HL-60/S4 treated with retinoic acid at 250 ng/mL for 4 days and 3 days (cell line): ENCODE results near the gene OR10G3.

Source experiments
- in situ Hi-C: fragments of 300-500 bp; cut with MboI; formaldehyde crosslinking; loops from 2 replicates; pipeline ENCODE4 v1.7.0; 2022; ENCODE audit warnings: low sequenced_read_pairs

OR10G3 gene

DNA sequence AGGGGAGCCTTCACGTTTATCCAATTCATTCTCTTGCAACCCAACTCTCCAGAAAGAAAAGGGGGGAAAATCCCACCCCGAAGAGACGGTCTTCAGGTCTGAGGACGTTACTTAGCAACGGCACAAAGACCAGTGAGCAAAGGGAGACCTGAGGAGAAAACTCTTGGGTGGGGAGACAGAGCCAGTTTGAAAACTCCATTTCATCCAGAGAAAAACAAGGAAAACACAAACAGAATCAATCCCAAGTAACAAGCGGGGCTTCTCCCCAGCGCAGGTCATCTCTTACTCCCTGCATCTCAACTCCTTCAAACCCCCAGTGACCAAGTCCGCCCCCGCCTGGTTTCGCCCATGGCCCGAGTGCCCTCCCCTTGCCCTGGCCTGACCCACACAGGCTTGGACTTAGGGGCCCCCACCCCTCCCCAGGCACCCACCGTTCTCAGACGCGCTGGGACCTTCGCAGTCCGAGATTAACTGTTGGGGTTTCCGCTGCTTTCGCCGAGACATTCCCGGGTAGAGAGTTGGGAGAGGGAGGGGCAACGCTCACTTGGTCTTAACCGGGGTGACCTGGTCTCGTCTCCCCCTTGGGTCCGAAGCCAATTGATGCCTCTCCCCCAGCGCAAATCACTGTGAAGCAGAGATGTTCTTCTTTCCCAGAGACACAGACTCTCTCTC lies 43.3 kb downstream of the OR10G3 start:
- in situ Hi-C loops, result no loop called here

DNA sequence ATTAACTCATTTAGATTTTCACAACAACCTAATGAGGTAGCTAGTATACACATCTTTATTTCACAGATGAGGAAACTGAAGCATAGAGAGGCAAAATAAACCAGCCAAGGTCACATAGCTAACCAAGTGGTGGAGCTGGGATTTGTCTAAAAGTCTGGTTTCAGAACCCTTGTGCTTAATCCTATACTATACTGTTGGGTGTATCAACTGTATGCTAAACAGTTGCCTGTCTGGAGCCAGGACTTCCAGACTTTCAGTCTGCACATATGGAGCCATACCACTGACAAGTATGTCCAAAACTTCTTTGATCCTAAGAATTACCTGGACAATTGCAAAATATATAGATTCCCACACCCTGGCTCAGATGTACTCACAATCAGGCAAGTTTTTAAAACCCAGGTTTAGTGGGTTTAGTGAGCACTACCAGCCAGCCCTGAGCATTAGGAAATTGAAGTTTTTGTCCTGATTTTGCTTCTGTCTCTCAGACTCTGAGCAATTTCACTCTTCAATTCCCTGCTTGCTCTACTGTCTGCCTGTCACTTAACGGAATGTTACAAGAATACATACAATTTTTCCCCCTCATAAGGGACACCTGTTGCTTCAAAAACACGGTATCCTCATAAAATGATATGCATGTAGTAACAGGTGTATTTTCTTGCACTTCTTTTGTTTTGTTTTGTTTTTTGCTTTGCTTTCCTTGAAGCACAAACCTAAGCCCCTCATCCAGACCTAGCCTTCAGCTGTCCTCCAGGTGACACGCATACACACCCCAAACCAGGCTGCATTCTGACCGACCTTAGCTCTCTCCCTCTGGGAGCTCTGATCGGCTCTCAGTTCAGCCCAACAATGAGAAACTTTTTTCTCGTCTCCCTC lies 44.1 kb downstream of the OR10G3 start:
- in situ Hi-C loops, result no loop called here

DNA sequence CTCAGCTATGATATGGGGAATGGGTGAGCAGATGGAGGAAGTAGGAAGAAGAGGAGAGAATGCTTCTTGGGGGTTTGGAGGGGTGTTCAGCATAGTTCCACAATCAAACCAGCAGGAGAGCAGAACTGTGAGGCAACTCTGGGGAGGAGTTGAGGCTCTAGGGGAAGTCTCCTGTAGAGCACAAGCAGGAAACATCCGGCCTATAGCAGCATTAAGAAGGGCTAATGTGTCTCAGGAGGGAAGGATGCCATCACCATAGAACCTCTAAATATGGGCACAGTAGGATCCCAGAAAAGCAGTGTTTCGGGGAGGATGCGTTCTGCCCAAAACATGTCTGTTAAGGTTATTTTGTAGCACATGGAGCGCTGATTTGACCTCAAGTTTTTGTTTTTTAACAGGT lies 45.3 kb downstream of the OR10G3 start:
- in situ Hi-C loops, result no loop called here

DNA sequence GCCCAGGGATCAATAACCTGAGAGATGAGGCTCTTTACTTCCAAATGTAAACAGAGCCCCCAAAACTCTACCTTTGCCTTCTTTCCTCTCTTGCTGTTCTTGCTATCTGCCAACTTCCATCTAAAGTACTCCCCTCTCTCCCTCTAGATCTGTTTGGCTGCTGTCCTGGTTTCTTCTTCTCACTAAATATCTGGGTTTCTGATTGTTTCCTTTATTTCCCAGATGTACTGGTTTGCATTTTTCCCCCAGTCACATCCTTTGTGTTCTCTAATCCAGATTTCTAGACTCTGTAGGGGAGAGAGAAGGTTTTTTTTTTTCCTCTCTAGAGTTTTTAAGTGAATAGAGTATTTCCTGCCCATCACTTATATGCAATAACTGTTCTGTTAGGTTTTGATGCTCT lies 46.6 kb downstream of the OR10G3 start:
- in situ Hi-C loops, result no loop called here

DNA sequence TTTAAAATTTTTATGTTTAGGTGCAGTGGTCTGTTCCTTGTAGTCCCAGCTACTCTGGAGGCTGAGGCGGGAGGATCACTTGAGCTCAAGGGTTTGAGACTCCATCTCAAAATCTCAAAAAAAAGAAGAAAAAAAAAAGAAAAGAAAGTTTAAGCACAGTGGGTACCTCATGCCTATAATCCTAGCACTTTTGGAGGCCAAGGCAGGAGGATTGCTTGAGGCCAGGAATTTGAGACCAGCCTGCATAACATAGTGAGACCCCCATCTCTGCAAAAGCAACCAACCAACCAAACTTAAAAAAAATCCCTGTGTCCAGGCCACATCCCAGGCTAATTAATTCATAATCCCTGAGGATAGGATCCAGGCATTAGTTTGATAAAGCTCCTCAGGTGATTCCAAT lies 50.4 kb downstream of the OR10G3 start:
- in situ Hi-C loops, result no loop called here

DNA sequence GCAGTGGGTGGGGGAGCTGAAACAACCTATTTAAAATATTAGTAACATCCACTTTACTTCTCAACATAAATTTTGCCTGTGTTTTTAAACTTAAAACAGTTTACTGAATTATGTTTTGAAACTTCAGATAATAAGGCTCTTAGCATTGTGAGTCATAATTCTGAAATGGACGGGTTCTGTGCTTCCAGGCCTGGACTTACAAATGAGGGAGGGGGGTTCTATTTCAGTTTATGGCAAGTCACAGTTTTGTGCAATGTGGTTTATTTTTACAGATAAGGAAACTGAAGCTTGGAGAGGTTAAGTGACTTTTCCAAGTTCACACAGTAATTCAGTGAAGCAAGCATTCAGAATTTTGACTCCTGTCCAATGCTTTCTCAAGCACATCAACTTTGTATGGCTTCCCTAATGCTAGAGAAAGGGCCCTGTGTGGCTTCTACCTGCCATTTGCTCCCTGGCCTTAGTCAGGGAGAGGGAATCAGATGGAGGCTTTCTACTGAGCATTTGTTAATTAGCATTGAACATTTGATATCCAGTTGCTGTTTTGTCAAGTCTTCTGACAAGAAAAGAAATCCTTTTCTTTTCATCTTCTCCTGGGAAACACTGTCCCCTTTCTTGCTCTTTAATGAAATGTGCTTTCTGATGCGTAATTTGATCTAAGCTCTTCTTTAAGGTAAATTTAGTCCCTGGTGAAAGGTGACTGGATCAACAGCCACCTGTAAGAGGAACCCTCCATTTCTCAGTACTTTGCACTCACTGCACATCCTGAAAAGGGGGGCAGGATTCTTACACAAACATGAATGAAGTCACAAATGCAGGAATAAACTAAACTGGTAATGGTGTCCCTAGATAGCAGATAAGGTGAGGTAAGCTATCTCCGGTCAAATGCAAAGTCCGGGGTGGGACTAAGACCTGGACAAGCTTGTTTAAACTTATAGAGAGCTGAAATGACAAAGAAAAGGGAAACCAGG lies 51.2 kb downstream of the OR10G3 start:
- in situ Hi-C loops, result no loop called here

DNA sequence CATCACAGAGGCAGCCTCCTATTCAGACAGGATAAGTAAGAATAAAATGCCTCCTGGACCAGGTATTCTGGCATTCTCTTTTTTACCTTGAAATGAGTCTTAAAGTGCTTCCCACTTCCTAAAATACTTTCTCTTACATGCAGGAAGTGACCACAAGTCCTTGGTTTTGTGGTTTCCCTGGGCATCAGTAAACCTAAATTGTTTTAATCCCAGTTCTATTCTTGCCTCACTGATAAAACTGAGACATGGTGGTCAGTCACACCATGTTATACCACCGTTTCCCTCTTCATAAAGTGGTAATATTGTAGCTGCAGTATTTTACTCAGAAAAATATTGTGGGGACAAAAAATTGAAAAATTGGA lies 52.6 kb downstream of the OR10G3 start:
- in situ Hi-C loops, result no loop called here

DNA sequence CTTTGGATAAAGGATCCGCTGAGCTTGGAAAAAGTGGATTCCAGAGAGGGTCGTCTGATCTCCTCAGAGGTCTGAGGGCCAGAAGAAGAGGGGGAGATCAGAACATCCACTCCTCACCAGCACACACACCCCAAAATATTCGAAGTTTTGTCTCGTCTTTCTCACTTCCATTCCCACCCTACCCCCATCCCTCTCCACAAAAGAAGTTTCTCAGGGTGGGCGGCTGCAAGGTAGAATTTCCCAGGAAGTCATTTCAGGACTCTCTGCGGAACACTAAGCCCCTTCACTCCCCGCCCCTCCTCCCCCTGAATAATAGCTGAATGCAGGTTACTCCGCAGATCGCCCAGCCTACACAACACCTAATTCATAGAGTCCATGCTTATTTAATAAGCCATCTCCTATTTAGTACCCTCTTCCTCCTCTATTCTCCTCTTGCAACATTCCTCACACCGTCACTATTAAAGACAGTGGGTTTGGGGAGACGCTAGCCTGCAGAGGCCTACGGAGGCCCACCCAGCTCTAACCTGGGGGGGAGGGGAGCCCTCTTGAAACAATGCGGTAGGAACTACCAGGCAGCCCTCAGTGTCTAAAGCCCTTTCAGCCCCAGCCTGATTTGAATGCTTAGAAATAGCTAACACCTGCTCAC lies 53.1 kb downstream of the OR10G3 start:
- in situ Hi-C loops, result no loop called here

DNA sequence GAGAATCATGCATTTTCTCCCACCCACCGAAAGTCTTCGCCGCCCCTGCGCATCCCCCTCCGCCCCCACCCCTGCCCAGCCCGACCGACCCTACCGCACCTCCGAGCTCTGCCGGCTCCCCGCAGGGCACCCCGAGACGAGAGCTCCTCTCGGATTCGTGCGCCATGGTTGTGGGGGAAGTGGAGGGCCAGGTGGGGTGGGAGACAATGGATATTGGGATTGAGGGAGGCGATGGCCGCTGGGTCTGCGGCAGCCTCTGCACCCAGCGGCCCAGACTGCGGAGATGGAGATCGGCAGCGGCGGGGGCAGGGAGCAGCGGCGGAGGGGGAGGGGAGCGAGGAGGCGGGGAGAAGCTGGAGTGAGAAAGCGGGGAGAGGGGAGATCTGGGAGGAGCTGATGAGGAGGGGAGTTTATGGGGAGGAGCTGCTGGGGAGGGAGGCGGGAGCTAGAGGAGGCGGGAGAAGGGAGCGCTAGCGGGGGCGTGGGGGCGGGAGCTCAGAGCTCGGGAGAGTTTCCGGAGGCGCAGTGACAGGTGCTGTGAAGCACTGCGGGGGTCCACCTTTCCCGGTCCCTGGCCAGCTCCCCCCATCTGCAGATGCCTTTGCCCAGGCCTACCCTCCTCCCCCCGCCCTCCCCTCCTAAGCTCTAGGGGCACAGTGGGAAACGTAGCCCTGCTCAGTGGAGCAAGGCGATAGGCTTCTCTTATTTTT lies 53.8 kb downstream of the OR10G3 start, which contains the start of gene SALL2:
Gene SALL2, minus strand, starts transcription at position 385 of the 710 bp plus-strand sequence. Its CDS starts 219 bp downstream, at position 166.
- in situ Hi-C loops, result no loop called here

DNA sequence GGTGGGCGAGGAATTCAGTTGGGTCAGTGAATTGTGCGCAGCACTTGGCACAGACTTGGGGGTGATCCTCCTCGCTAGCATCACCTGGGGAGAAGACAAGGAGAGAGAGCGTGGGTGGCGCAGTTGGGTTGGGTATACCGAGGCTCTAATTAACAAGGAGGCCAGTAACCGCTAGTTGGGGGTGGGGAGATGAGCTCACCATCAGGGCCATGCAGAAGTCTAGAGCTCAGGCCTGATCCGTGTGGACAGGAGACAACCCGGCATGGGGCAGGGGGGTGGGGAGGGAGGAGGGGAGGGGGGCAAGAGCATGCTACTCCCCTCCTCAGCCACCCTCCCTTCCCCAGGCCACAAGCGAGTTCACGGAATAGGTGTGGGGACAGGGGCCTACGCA lies 54.3 kb downstream of the OR10G3 start:
- in situ Hi-C loops, result no loop called here

DNA sequence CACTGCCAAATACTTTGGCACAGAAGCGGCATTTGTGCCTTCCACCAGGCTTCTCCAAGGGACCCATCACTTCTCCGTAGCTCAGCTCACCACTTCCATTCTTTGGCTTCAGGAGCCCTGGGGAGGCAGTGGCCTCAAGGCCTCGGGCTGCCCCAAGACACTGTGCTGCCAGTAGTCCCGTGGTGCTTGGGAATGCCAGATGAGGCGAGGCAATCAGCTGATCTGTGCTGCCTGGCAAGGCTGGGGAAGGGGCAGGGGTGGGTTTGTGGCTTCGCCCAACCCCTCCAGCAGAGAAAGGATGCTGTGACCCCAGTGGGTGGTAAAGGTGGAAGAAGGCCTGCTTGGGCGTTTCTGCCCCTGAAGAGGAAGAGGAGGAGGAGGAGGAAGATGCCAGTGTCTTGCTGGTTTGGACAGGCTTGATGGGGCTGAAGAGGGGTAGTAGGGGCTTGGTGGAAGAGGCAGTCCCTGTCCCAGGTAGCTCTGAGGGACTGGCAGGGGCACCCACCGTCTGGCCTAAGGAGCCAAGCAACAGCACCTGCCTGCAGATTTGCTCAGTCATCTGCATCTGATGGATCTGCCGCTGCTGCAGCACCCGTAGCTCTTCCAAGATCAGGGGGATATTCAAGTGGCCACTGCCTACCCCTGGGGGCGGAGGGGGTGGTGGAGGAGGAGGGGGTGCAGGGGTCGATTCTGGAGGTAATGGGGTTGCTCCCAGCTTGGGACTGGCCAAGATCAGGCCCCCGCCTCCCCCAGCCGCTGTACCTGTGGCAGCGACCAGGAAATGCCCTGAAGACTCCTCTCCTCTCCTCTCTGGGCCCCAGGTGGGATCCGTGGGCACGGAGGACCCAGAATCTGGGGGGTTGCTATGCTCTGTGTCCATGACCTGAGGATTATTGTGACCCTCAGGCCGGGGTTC lies 55.0 kb downstream of the OR10G3 start:
- in situ Hi-C loops, result no loop called here

DNA sequence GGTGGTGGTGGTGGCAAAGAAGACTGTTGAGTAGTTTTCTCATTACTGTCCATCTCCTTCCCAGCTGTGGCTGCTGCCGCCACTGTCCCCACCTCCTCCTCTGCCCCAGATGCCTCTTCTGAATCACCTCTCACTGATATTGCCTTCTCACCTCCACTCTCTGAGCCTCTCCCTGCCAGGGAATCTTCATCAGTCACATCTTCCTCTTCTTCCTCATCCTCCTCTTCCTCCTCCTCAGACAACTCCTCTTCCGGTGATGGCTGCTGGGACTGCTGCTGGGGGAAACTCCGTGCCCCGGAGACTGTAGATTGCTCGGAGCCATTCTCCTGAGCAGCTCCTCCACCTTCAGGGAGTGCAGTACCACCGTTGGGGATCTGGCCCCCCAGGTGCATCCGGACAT lies 56.7 kb downstream of the OR10G3 start:
- in situ Hi-C loops, result no loop called here

DNA sequence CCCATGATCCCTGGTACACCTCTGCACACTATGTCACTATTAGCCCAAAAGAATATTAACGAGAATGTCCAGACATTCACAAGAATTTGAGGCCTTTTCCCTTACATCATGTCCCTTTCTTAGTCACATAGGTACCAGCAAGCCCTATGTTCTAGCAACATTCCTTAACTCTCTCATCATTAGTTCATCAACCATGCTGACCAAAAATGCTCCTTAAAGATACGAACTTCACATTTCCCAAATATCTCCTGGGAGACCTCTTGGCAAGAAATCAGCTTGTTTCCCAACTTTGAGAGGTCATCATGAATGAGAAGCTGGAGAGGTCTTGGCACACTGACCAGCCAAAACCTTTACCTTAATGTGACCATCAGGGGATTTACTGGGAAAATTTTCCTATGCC lies 58.4 kb downstream of the OR10G3 start:
- in situ Hi-C loops, result no loop called here

DNA sequence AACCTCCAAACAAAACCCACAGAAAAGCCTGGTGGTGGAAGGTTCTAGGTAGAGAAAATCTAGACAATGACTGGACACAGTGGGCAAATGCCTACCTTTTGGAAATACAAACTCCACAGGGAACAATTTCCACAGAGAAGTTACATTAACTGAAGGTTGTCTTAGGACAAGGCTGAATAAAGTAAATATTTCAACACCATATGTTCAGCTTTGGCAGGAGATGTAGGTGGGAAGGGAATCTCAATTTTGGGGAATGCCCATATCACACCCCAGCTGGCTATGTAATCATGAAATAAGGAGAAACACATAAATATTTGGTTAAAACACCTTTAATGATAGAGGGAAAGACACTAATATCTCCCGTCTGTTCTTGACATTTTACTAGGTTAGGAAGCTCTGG lies 59.1 kb downstream of the OR10G3 start:
- in situ Hi-C loops, result no loop called here

DNA sequence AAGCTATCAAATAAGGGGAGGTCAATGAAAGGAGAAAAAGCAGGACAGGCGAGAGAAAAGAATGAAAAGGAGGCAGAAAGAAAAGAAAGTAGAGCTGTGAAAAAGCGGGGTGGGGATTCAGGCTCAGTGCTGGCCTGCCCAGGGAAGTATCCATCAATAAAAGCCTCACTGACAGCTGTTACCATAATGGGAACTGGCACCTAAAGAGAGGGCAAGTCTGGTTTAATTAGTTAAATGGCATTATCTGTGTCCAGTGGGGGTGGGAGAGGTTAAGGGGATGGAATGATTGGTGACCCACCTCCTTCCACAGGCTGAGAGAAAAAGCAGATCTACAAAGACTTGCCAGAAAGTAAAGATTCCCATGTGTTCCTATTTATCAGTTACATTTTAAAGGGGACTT lies 61.2 kb downstream of the OR10G3 start:
- in situ Hi-C loops, result no loop called here
